ENCODE data around the gene TTC16. TPM values are rescaled to one million over a fixed set of nuclear protein-coding genes. Genes with fewer than 3 reads are reported as not detected.

TTC16 gene
- total and polyA plus RNA-seq, 2 experiments from 2014 or later, result not detected

- Histone ChIP-seq H3K27ac (no peak overlapping the region), H3K9me3 (ENCODE audit: low read depth) (no peaks in the 10 kb centered on the region), H3K4me2 (peak overlapping the region; percentile 84), H3K9me2 (replicated peaks; ENCODE audit: insufficient read depth) (no peaks in the 10 kb centered on the region), H3K27me3 (no peaks in the 10 kb centered on the region), H3K79me2 (no peaks in the 10 kb centered on the region), H4K20me1 (ENCODE audit: insufficient read depth, poor library complexity, severe bottlenecking) (no peaks in the 10 kb centered on the region), H3K36me3 (replicated peaks; ENCODE audit: insufficient read depth, low read depth) (no peaks in the 10 kb centered on the region), H3K4me1 (ENCODE audit: insufficient read depth) (peaks cover 12% of the 10 kb centered on the region), H3K4me3 (no peak overlapping the region), H2AFZ (no peak overlapping the region)
- no peak for TF ChIP-seq EZH2 (IDR thresholded peaks at IDR 0.05; ENCODE audit: borderline replicate concordance)
- TF ChIP-seq CTCF (IDR thresholded peaks at IDR 0.05; ENCODE audit: poor library complexity), result no peak
- no peak for TF ChIP-seq EZH2phosphoT487 (IDR thresholded peaks at IDR 0.05; ENCODE audit: low read depth, severe bottlenecking, unreplicated experiment)
- 83% methylated on average over 4 of the region's 4 CpGs for WGBS (ENCODE audit: low lambda C conversion rate, missing lambda C conversion rate)
- no peak for DNase-seq (ENCODE audit: low spot score)
Observed at GRCh38 chr9:127769929-127770582, 54.2 kb downstream of the TTC16 start.

- no peak overlapping the region for H2AFZ ChIP-seq
- H3K79me2 ChIP-seq, result no peaks in the 10 kb centered on the region
- no peak for DNase-seq (ENCODE audit: low spot score)
- no peaks in the 10 kb centered on the region for H3K36me3 ChIP-seq (replicated peaks; ENCODE audit: insufficient read depth, low read depth)
- H3K9me2 ChIP-seq (replicated peaks; ENCODE audit: insufficient read depth), result no peaks in the 10 kb centered on the region
- H3K4me2 ChIP-seq, result peak overlapping the region; percentile 84
- no peak overlapping the region for H3K4me3 ChIP-seq
- no peak overlapping the region for H3K27ac ChIP-seq
- WGBS (ENCODE audit: low lambda C conversion rate, missing lambda C conversion rate), result 65% methylated on average over 3 of the region's 3 CpGs
- no peaks in the 10 kb centered on the region for H3K27me3 ChIP-seq
- H3K9me3 ChIP-seq (ENCODE audit: low read depth), result no peaks in the 10 kb centered on the region
- H3K4me1 ChIP-seq (ENCODE audit: insufficient read depth), result peaks cover 12% of the 10 kb centered on the region
- no peaks in the 10 kb centered on the region for H4K20me1 ChIP-seq (ENCODE audit: insufficient read depth, poor library complexity, severe bottlenecking)
- no peak for TF ChIP-seq CTCF (IDR thresholded peaks at IDR 0.05; ENCODE audit: poor library complexity)
- no peak for TF ChIP-seq EZH2phosphoT487 (IDR thresholded peaks at IDR 0.05; ENCODE audit: low read depth, severe bottlenecking, unreplicated experiment)
- TF ChIP-seq EZH2 (IDR thresholded peaks at IDR 0.05; ENCODE audit: borderline replicate concordance), result no peak
Observed at GRCh38 chr9:127770583-127770904, 54.7 kb downstream of the TTC16 start.

- Histone ChIP-seq H3K4me3 (no peak overlapping the region), H3K79me2 (no peaks in the 10 kb centered on the region), H4K20me1 (ENCODE audit: insufficient read depth, poor library complexity, severe bottlenecking) (no peaks in the 10 kb centered on the region), H3K27ac (no peak overlapping the region), H3K9me3 (ENCODE audit: low read depth) (no peaks in the 10 kb centered on the region), H3K4me1 (ENCODE audit: insufficient read depth) (peaks cover 12% of the 10 kb centered on the region), H3K4me2 (peak overlapping the region; percentile 84), H2AFZ (no peak overlapping the region), H3K27me3 (no peaks in the 10 kb centered on the region), H3K9me2 (replicated peaks; ENCODE audit: insufficient read depth) (no peaks in the 10 kb centered on the region), H3K36me3 (replicated peaks; ENCODE audit: insufficient read depth, low read depth) (no peaks in the 10 kb centered on the region)
- DNase-seq (ENCODE audit: low spot score), result peak; percentile 99
- 6% methylated on average over 23 of the region's 43 CpGs for WGBS (ENCODE audit: low lambda C conversion rate, missing lambda C conversion rate)
- TF ChIP-seq EZH2 (IDR thresholded peaks at IDR 0.05; ENCODE audit: borderline replicate concordance) (no peak), EZH2phosphoT487 (IDR thresholded peaks at IDR 0.05; ENCODE audit: low read depth, severe bottlenecking, unreplicated experiment) (no peak), CTCF (IDR thresholded peaks at IDR 0.05; ENCODE audit: poor library complexity) (no peak)
Observed at GRCh38 chr9:127770905-127771569, 55.2 kb downstream of the TTC16 start.

Measured in hepatocyte (in vitro differentiated cells).